ENCODE results near the gene WWP2. TPM values are rescaled to one million over a fixed set of nuclear protein-coding genes. Genes with fewer than 3 reads are reported as not detected.

Gene WWP2
- total RNA-seq, 2 experiments from 2014 or later = 30.3 to 43.4 TPM

DNA sequence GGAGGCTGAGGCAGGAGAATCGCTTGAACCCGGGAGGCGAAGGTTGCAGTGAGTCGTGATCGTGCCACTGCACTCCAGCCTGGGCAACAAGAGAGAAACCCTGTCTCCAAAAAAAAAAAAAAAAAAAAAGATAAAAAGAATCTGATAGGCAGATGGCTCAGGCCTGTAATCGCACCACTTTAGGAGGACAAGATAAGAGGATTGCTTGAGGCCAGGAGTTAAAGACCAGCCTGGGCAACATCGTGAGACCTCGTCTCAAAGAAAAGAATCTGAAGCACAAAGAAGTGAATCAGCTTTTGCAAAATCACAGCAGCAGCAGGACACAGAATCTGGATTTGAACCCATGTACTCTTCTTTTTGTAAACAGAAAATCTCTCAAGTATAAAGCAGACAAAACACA lies 15.0 kb upstream of the WWP2 start:
- H3K4me1 ChIP-seq (ENCODE audit: insufficient read depth, low read length, poor library complexity, severe bottlenecking) = peaks cover under 1% of the 10 kb centered on the region
- TF ChIP-seq EZH2phosphoT487 (IDR thresholded peaks at IDR 0.05; ENCODE audit: borderline replicate concordance, low read depth, low read length) = no peak
- TF ChIP-seq, protein P1, sequence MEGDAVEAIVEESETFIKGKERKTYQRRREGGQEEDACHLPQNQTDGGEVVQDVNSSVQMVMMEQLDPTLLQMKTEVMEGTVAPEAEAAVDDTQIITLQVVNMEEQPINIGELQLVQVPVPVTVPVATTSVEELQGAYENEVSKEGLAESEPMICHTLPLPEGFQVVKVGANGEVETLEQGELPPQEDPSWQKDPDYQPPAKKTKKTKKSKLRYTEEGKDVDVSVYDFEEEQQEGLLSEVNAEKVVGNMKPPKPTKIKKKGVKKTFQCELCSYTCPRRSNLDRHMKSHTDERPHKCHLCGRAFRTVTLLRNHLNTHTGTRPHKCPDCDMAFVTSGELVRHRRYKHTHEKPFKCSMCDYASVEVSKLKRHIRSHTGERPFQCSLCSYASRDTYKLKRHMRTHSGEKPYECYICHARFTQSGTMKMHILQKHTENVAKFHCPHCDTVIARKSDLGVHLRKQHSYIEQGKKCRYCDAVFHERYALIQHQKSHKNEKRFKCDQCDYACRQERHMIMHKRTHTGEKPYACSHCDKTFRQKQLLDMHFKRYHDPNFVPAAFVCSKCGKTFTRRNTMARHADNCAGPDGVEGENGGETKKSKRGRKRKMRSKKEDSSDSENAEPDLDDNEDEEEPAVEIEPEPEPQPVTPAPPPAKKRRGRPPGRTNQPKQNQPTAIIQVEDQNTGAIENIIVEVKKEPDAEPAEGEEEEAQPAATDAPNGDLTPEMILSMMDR (conservative IDR thresholded peaks at IDR 0.05; ENCODE audit: low read length) = no peak
- BruUV-seq (replicated peaks) = no TSS peak
- H2AFZ ChIP-seq (ENCODE audit: low read length) = no peak overlapping the region
- no peak overlapping the region for H3K27ac ChIP-seq (ENCODE audit: low read depth, low read length, poor library complexity, severe bottlenecking)
- ChIA-PET POLR2A (interaction anchor here (0.7 kb wide), 1 partner anchor 93 kb away, joined by 3 read pairs; no protein-coding TSS in a partner anchor), CTCF (ENCODE audit: unreplicated experiment) (no interaction called here)
- DNase-seq (ENCODE audit: low spot score) = no peak
- H3K36me3 ChIP-seq (ENCODE audit: insufficient read depth, low read length) = peaks cover 99% of the 10 kb centered on the region
- intact Hi-C loops (cut with micrococcal nuclease; ENCODE audit: unreplicated experiment) = no loop called here
- H4K20me1 ChIP-seq (ENCODE audit: insufficient read depth, low read length) = no peaks in the 10 kb centered on the region
- H3K79me2 ChIP-seq (ENCODE audit: insufficient read depth, low read depth, low read length) = peaks cover 20% of the 10 kb centered on the region
- H3K9me2 ChIP-seq (ENCODE audit: insufficient read depth, low read length) = no peaks in the 10 kb centered on the region
- no peak overlapping the region for H3K4me2 ChIP-seq (ENCODE audit: low read length)
- no peaks in the 10 kb centered on the region; the same call in 1 of the 2 replicates for H3K9me3 ChIP-seq (ENCODE audit: low read length)
- H3K4me3 ChIP-seq (ENCODE audit: low read depth, low read length, poor library complexity, severe bottlenecking) = no peak overlapping the region

DNA sequence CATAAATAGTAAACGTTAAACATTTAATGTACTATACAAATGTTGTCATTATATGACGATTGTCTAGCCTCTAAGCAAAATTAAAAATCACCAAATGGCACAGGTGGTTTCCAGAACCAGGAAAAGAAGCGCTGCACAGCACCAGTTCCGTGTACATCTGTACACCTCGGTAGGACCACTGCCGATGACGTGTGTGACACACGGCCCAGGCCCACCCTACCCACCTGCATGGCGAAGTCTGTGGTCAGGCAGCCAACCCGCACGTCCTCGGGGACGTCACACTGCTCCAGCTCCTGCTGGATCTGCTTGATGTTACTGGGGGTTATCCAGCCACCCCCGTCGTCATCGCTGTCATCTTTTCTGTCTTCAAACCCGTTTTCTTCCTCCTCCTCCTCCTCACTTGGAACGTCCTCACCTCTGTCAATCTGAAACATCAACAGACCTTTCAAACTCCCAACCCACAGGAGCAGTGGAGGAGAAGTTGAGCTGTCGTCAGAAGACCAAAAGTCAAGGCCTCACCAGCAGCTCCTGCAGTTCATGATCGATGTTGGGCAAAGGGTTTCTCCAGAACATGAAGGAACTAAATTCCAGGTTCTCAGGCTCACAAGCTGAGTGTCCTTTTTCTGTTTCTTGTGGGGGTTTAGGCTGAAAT lies 13.3 kb upstream of the WWP2 start:
- CTCF ChIA-PET (ENCODE audit: unreplicated experiment) = no interaction called here
- Histone ChIP-seq H2AFZ (ENCODE audit: low read length) (no peak overlapping the region), H4K20me1 (ENCODE audit: insufficient read depth, low read length) (peaks cover 7% of the 10 kb centered on the region; the same call in 1 of the 2 replicates), H3K9me3 (ENCODE audit: low read length) (no peaks in the 10 kb centered on the region; the same call in 1 of the 2 replicates), H3K9me2 (ENCODE audit: insufficient read depth, low read length) (no peaks in the 10 kb centered on the region), H3K4me3 (ENCODE audit: low read depth, low read length, poor library complexity, severe bottlenecking) (no peak overlapping the region), H3K27ac (ENCODE audit: low read depth, low read length, poor library complexity, severe bottlenecking) (no peak overlapping the region), H3K4me1 (ENCODE audit: insufficient read depth, low read length, poor library complexity, severe bottlenecking) (peaks cover 13% of the 10 kb centered on the region), H3K36me3 (ENCODE audit: insufficient read depth, low read length) (peaks cover 95% of the 10 kb centered on the region), H3K79me2 (ENCODE audit: insufficient read depth, low read depth, low read length) (peaks cover 37% of the 10 kb centered on the region), H3K4me2 (ENCODE audit: low read length) (no peak overlapping the region)
- POLR2A ChIA-PET = interaction anchor here (0.6 to 1.5 kb wide), 2 partner anchors 40 to 156 kb away, joined by 3 to 7 read pairs; no protein-coding TSS in a partner anchor
- no peak for DNase-seq (ENCODE audit: low spot score)
- TF ChIP-seq, protein P1 (conservative IDR thresholded peaks at IDR 0.05; ENCODE audit: low read length) = no peak
- no peak for TF ChIP-seq EZH2phosphoT487 (IDR thresholded peaks at IDR 0.05; ENCODE audit: borderline replicate concordance, low read depth, low read length)
- no TSS peak for BruUV-seq (replicated peaks)
- intact Hi-C loops (cut with micrococcal nuclease; ENCODE audit: unreplicated experiment) = no loop called here

DNA sequence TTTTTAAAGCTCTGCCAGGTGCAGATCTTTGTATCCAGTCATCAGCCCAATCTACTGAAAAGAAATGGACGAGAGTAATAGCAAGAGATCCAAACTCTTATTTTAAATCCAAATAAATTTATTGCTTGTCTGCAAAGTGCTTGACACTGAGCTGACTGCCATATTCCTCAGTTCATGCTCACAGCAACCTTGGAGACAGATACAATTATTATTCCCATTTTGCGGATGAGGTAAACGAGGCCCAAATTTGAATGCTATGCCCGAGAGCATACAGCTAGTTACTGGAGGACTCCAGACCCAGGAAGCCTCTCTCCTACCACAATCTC lies 8.0 kb upstream of the WWP2 start:
- intact Hi-C loops (cut with micrococcal nuclease; ENCODE audit: unreplicated experiment) = loop anchor here (2.0 kb wide), 2 partner anchors 45 to 357 kb away; no protein-coding TSS in a partner anchor
- ChIA-PET CTCF (ENCODE audit: unreplicated experiment) (interaction anchor here (0.6 to 1.7 kb wide), 8 partner anchors 8 to 412 kb away, joined by 3 to 5 read pairs (median 3); no protein-coding TSS in a partner anchor), POLR2A (interaction anchor here (0.5 to 3.2 kb wide), 18 partner anchors 9 to 769 kb away, joined by 3 to 24 read pairs (median 4); partner anchors contain the start of genes AARS1, CYB5B, NQO1 and WWP2)
- Histone ChIP-seq H3K4me2 (ENCODE audit: low read length) (peak overlapping the region; percentile 92), H3K27ac (ENCODE audit: low read depth, low read length, poor library complexity, severe bottlenecking) (peak overlapping the region; percentile 43), H3K36me3 (ENCODE audit: insufficient read depth, low read length) (peaks cover 43% of the 10 kb centered on the region), H3K9me2 (ENCODE audit: insufficient read depth, low read length) (no peaks in the 10 kb centered on the region), H3K79me2 (ENCODE audit: insufficient read depth, low read depth, low read length) (peaks cover 45% of the 10 kb centered on the region), H3K4me1 (ENCODE audit: insufficient read depth, low read length, poor library complexity, severe bottlenecking) (peaks cover 15% of the 10 kb centered on the region), H2AFZ (ENCODE audit: low read length) (peak overlapping the region; percentile 53), H3K4me3 (ENCODE audit: low read depth, low read length, poor library complexity, severe bottlenecking) (peak overlapping the region; percentile 88), H3K9me3 (ENCODE audit: low read length) (no peaks in the 10 kb centered on the region; the same call in 1 of the 2 replicates), H4K20me1 (ENCODE audit: insufficient read depth, low read length) (peaks cover 7% of the 10 kb centered on the region; the same call in 1 of the 2 replicates)
- TF ChIP-seq, protein P1 (conservative IDR thresholded peaks at IDR 0.05; ENCODE audit: low read length) = no peak
- TF ChIP-seq EZH2phosphoT487 (IDR thresholded peaks at IDR 0.05; ENCODE audit: borderline replicate concordance, low read depth, low read length) = no peak
- no peak for DNase-seq (ENCODE audit: low spot score)
- TSS peak; percentile 71 for BruUV-seq (replicated peaks)

Measured in OCI-LY7 (cell line).